IMR-90 (cell line): ENCODE data around the gene RBMS3. TPM values are rescaled to one million over a fixed set of nuclear protein-coding genes. Genes with fewer than 3 reads are reported as not detected.

ENCODE experiments used
- ATAC-seq: fragments of 200-7000 bp; cut with Tn5 transposase; 2 replicates; pipeline ENCODE4 v1.9.1; 2020; ENCODE audit warnings: low read depth, mild to moderate bottlenecking, moderate library complexity
- BruUV-seq: library from RNA; stranded (reverse); fragments of 400-500 nt; replicated peaks from 2 replicates; lab custom pipeline; 2021; lab: Mats Ljungman, UMichigan
- CTCF ChIA-PET: fragments of 300-600 bp; formaldehyde crosslinking; extraction: SDS; loops from one replicate; lab custom pipeline; 2021; ENCODE audit warnings: antibody characterized with exemption; lab: Yijun Ruan, JAX
- POLR2A ChIA-PET: fragments of 300-600 bp; sonication (Branson Sonifier 250); formaldehyde crosslinking; loops from one replicate; lab custom pipeline; 2022; ENCODE audit warnings: antibody characterized with exemption; ENCODE audit not compliant: unreplicated experiment; lab: Charles Lee
- DNase-seq: peaks from one replicate; pipeline ENCODE4 v3.0.0; 2013
- H2AFZ ChIP-seq: replicated peaks from 2 replicates; pipeline ENCODE3; 2013; ENCODE audit warnings: low read length, mild to moderate bottlenecking; ENCODE audit not compliant: poor library complexity
- H2AK5ac ChIP-seq: 2 replicates; pipeline ENCODE4 v1.6.1; 2013; ENCODE audit warnings: low read depth, low read length, inconsistent platforms
- H2AK9ac ChIP-seq: replicated peaks from 2 replicates; pipeline ENCODE3; 2013; ENCODE audit warnings: mild to moderate bottlenecking, low read depth, low read length, moderate library complexity; ENCODE audit not compliant: poor library complexity
- H2BK120ac ChIP-seq: 2 replicates; pipeline ENCODE4 v1.6.1; 2013; ENCODE audit warnings: low read depth, low read length, inconsistent platforms
- H2BK15ac ChIP-seq: 3 replicates; pipeline ENCODE4 v1.6.1; 2013; ENCODE audit warnings: low read depth, low read length, inconsistent platforms
- H2BK20ac ChIP-seq: 2 replicates; pipeline ENCODE4 v1.6.1; 2013; ENCODE audit warnings: low read depth, mild to moderate bottlenecking, inconsistent platforms, low read length, moderate library complexity
- H2BK5ac ChIP-seq: 2 replicates; pipeline ENCODE4 v1.6.1; 2013; ENCODE audit warnings: mild to moderate bottlenecking, low read depth, low read length, inconsistent platforms; ENCODE audit not compliant: poor library complexity, severe bottlenecking
- H3K14ac ChIP-seq: replicated peaks from 2 replicates; pipeline ENCODE4 v1.6.1; 2013; ENCODE audit warnings: low read depth, low read length, inconsistent platforms
- H3K18ac ChIP-seq: 2 replicates; pipeline ENCODE4 v1.6.1; 2013; ENCODE audit warnings: low read depth, low read length, control low read depth
- H3K23ac ChIP-seq: 2 replicates; pipeline ENCODE4 v1.6.1; 2013; ENCODE audit warnings: low read depth, low read length, inconsistent platforms
- H3K27ac ChIP-seq: 2 replicates; pipeline ENCODE4 v1.5.1; 2013; ENCODE audit warnings: mild to moderate bottlenecking, control low read depth, low read length; ENCODE audit not compliant: insufficient read depth
- H3K27me3 ChIP-seq: 2 replicates; pipeline ENCODE4 v1.6.1; 2013; ENCODE audit warnings: low read length; ENCODE audit not compliant: control insufficient read depth, insufficient read depth
- H3K36me3 ChIP-seq: 2 replicates; pipeline ENCODE4 v1.6.1; 2013; ENCODE audit warnings: low read length, mixed read lengths; ENCODE audit not compliant: control insufficient read depth, insufficient read depth
- H3K4ac ChIP-seq: 2 replicates; pipeline ENCODE4 v1.6.1; 2013; ENCODE audit warnings: low read depth, low read length, inconsistent platforms
- H3K4me1 ChIP-seq: 2 replicates; pipeline ENCODE4 v1.6.1; 2013; ENCODE audit warnings: low read length, mixed read lengths; ENCODE audit not compliant: control insufficient read depth, insufficient read depth
- H3K4me2 ChIP-seq: 2 replicates; pipeline ENCODE4 v1.6.1; 2013; ENCODE audit warnings: low read depth, mild to moderate bottlenecking, control low read depth, low read length, moderate library complexity
- H3K4me3 ChIP-seq: 2 replicates; pipeline ENCODE4 v1.5.1; 2013; ENCODE audit warnings: low read depth, mild to moderate bottlenecking, control low read depth, low read length, moderate library complexity; ENCODE audit not compliant: insufficient read depth
- H3K56ac ChIP-seq: 2 replicates; pipeline ENCODE4 v1.6.1; 2013; ENCODE audit warnings: low read length, inconsistent platforms; ENCODE audit not compliant: insufficient read depth; ENCODE audit errors: extremely low read depth
- H3K79me1 ChIP-seq, 2 experiments: 2 replicates each; pipeline ENCODE4 v1.6.1; 2013; ENCODE audit warnings: low read length in 2 of 2, inconsistent platforms in 1 of 2, low read depth in 1 of 2
- H3K9ac ChIP-seq: 2 replicates; pipeline ENCODE4 v1.6.1; 2013; ENCODE audit warnings: low read depth, low read length, control low read depth
- H3K9me1 ChIP-seq: 2 replicates; pipeline ENCODE4 v1.6.1; 2013; ENCODE audit warnings: low read length, inconsistent platforms; ENCODE audit not compliant: insufficient read depth
- H3K9me3 ChIP-seq: 2 replicates; pipeline ENCODE4 v1.6.1; 2013; ENCODE audit warnings: low read length; ENCODE audit not compliant: control insufficient read depth, insufficient read depth
- H4K20me1 ChIP-seq: 2 replicates; pipeline ENCODE4 v1.6.1; 2013; ENCODE audit warnings: low read length, inconsistent platforms; ENCODE audit not compliant: insufficient read depth
- H4K5ac ChIP-seq: 2 replicates; pipeline ENCODE4 v1.6.1; 2013; ENCODE audit warnings: mild to moderate bottlenecking, low read depth, low read length, control low read depth
- H4K8ac ChIP-seq, 2 experiments: 2 replicates each; pipeline ENCODE4 v1.6.1; 2013; ENCODE audit warnings: low read depth in 2 of 2, low read length in 2 of 2, control low read depth in 1 of 2, inconsistent platforms in 1 of 2
- H4K91ac ChIP-seq: 2 replicates; pipeline ENCODE4 v1.6.1; 2013; ENCODE audit warnings: low read depth, low read length, inconsistent platforms; ENCODE audit not compliant: insufficient read depth
- MAZ ChIP-seq: IDR thresholded peaks from 2 replicates; pipeline ENCODE4 v1.6.1; 2012; ENCODE audit warnings: low read depth, mild to moderate bottlenecking, low read length, improper control_type of control experiment, moderate library complexity, borderline replicate concordance
- RCOR1 ChIP-seq: IDR thresholded peaks from 2 replicates; pipeline ENCODE4 v1.6.1; 2012; ENCODE audit warnings: mild to moderate bottlenecking, low read length, improper control_type of control experiment; ENCODE audit not compliant: insufficient replicate concordance
- SMC3 ChIP-seq: fragments of 150-350 bp; IDR thresholded peaks from 2 replicates; pipeline ENCODE4 v1.6.1; 2016; ENCODE audit warnings: low read depth, mild to moderate bottlenecking, antibody characterized with exemption, low read length, moderate library complexity
- USF2 ChIP-seq: fragments of 150-350 bp; IDR thresholded peaks from 2 replicates; pipeline ENCODE4 v1.6.1; 2017; ENCODE audit warnings: mild to moderate bottlenecking, antibody characterized with exemption, low read length, low read depth
- WGBS, 2 experiments: methylation state at CpG; one replicate each; pipeline versions ENCODE4 v1.1.5 to v1.1.7; 2013; ENCODE audit warnings: missing lambda C conversion rate in 2 of 2; ENCODE audit not compliant: insufficient read length in 1 of 2; ENCODE audit errors: extremely low coverage in 2 of 2; 5-methylcytosine and 5-hydroxymethylcytosine counted together
- dilution Hi-C: fragments of 300-500 bp; cut with HindIII; formaldehyde crosslinking; loops from one replicate; pipeline ENCODE4 v1.14.3; 2018; ENCODE audit warnings: low sequenced_read_pairs; ENCODE audit not compliant: unreplicated experiment
- in situ Hi-C: fragments of 300-500 bp; cut with MboI; formaldehyde crosslinking; loops from 3 replicates; pipeline ENCODE4 v1.14.3; 2019; ENCODE audit warnings: low sequenced_read_pairs, inconsistent platforms, mixed read lengths
- intact Hi-C: fragments of 100-400 bp; cut with micrococcal nuclease; formaldehyde crosslinking; loops from 2 replicates; pipeline ENCODE4 v1.10.0; 2022
- polyA plus RNA-seq, 3 experiments: library from polyadenylated mRNA; depleted of rRNA; stranded (reverse); fragments of >200 nt; gene quantifications; 2 replicates each; pipeline ENCODE4 v1.2.3, GENCODE V29; 2012; ENCODE audit warnings: low replicate concordance in 1 of 3
- total RNA-seq: library from RNA; depleted of rRNA; stranded (reverse); fragments of >200 nt; gene quantifications from 2 replicates; pipeline ENCODE4 v1.2.3, GENCODE V29; 2012

The RBMS3 gene
- total and polyA plus RNA-seq, 2 of the 4 experiments (the other 2 are of a cell fraction) = 15.2 to 127 TPM

- ATAC-seq = no peak
- no peak overlapping the region for H3K27ac ChIP-seq
- WGBS, 2 experiments = no CpG with 5 or more reads among the region's 2 CpGs
- H4K8ac ChIP-seq = no peak overlapping the region
- BruUV-seq = no TSS peak
- ChIA-PET POLR2A (no interaction called here), CTCF (no interaction called here)
- H3K27me3 ChIP-seq = no peaks in the 10 kb centered on the region; the same call in 1 of the 2 replicates
- intact Hi-C loops (no loop called here), in situ Hi-C loops (no loop called here), dilution Hi-C loops (no loop called here)
- H2BK20ac ChIP-seq = no peak overlapping the region
- H2BK5ac ChIP-seq = no peak overlapping the region
- no peak overlapping the region for H4K91ac ChIP-seq
- H4K20me1 ChIP-seq = no peaks in the 10 kb centered on the region
- no peak overlapping the region for H3K18ac ChIP-seq
- TF ChIP-seq SMC3 (no peak), USF2 (no peak), MAZ (no peak), RCOR1 (no peak)
- H3K9ac ChIP-seq = no peak overlapping the region
- H3K56ac ChIP-seq = no peak overlapping the region
- no peaks in the 10 kb centered on the region for H3K4me1 ChIP-seq
- H3K4me3 ChIP-seq = no peak overlapping the region
- no peak overlapping the region for H3K23ac ChIP-seq
- H2AK9ac ChIP-seq = no peak overlapping the region
- H2BK120ac ChIP-seq = no peak overlapping the region
- no peaks in the 10 kb centered on the region for H3K9me3 ChIP-seq
- H3K4me2 ChIP-seq = no peak overlapping the region
- no peaks in the 10 kb centered on the region for H3K36me3 ChIP-seq
- DNase-seq = no peak
- no peak overlapping the region for H2BK15ac ChIP-seq
- no peaks in the 10 kb centered on the region for H3K79me1 ChIP-seq
- H2AK5ac ChIP-seq = no peak overlapping the region
- no peak overlapping the region for H2AFZ ChIP-seq
- no peak overlapping the region for H3K4ac ChIP-seq
- H3K9me1 ChIP-seq = no peaks in the 10 kb centered on the region; the same call in 1 of the 2 replicates
- no peak overlapping the region for H4K5ac ChIP-seq
- H3K14ac ChIP-seq = no peak overlapping the region
Measured at GRCh38 chr3:30017901-30018300, 737.0 kb downstream of the RBMS3 start.
